HepG2 (cell line): ENCODE results near the gene ZNF629. TPM values are rescaled to one million over a fixed set of nuclear protein-coding genes. Genes with fewer than 3 reads are reported as not detected.

ENCODE experiments used
- ARID2 ChIP-seq: sonication (generic); formaldehyde crosslinking; IDR thresholded peaks from 2 replicates; pipeline ENCODE4 v1.8.1; 2022; ENCODE audit warnings: mild to moderate bottlenecking, missing genetic modification reagents, borderline replicate concordance
- ATF5 ChIP-seq: sonication (generic); formaldehyde crosslinking; IDR thresholded peaks from 2 replicates; pipeline ENCODE4 v1.4.0; 2020; ENCODE audit warnings: mild to moderate bottlenecking, low read depth, missing genetic modification reagents
- CSRNP1 ChIP-seq: sonication (generic); formaldehyde crosslinking; IDR thresholded peaks from 2 replicates; pipeline ENCODE4 v1.8.1; 2023; ENCODE audit warnings: mild to moderate bottlenecking, missing genetic modification reagents
- HOXA3 ChIP-seq: sonication (generic); formaldehyde crosslinking; IDR thresholded peaks from 2 replicates; pipeline ENCODE4 v1.5.0; 2020; ENCODE audit warnings: missing genetic modification reagents
- KIAA2018 ChIP-seq: sonication (generic); formaldehyde crosslinking; IDR thresholded peaks from 2 replicates; pipeline ENCODE4 v1.5.0; 2020; ENCODE audit warnings: mild to moderate bottlenecking, missing genetic modification reagents, borderline replicate concordance
- RAD21 ChIP-seq: fragments of 450-650 bp; formaldehyde crosslinking; IDR thresholded peaks from 2 replicates; pipeline ENCODE4 v1.5.0; 2020; ENCODE audit warnings: mild to moderate bottlenecking
- RARA ChIP-seq: IDR thresholded peaks from 2 replicates; pipeline ENCODE4 v1.6.1; 2016; ENCODE audit warnings: missing genetic modification reagents, missing compliant biosample characterization
- RXRB ChIP-seq: IDR thresholded peaks from 2 replicates; pipeline ENCODE4 v1.6.1; 2016; ENCODE audit warnings: borderline replicate concordance, missing genetic modification reagents, missing compliant biosample characterization
- SIN3B ChIP-seq: fragments of 150-350 bp; IDR thresholded peaks from 2 replicates; pipeline ENCODE4 v1.6.1; 2014; ENCODE audit warnings: low read length
- ZBTB49 ChIP-seq: sonication (generic); formaldehyde crosslinking; IDR thresholded peaks from 2 replicates; pipeline ENCODE4 v1.4.0; 2020; ENCODE audit warnings: missing genetic modification reagents, borderline replicate concordance
- ZFX ChIP-seq: sonication (generic); formaldehyde crosslinking; IDR thresholded peaks from 2 replicates; pipeline ENCODE4 v1.4.0; 2020; ENCODE audit warnings: mild to moderate bottlenecking, low read depth, missing genetic modification reagents, moderate library complexity
- ZNF230 ChIP-seq: sonication (generic); formaldehyde crosslinking; IDR thresholded peaks from 2 replicates; pipeline ENCODE4 v1.4.0; 2020; ENCODE audit warnings: mild to moderate bottlenecking, missing genetic modification reagents
- ZNF24 ChIP-seq: fragments of 450-650 bp; IDR thresholded peaks from 2 replicates; pipeline ENCODE4 v1.6.1; 2017; ENCODE audit warnings: antibody characterized with exemption, mild to moderate bottlenecking
- ZNF414 ChIP-seq: sonication (generic); formaldehyde crosslinking; IDR thresholded peaks from 2 replicates; pipeline ENCODE4 v1.5.0; 2020; ENCODE audit warnings: missing genetic modification reagents
- ZNF543 ChIP-seq: sonication (generic); formaldehyde crosslinking; IDR thresholded peaks from 2 replicates; pipeline ENCODE4 v1.4.0; 2020; ENCODE audit warnings: mild to moderate bottlenecking, missing genetic modification reagents
- polyA plus RNA-seq, 8 experiments: library from polyadenylated mRNA; depleted of rRNA in 3 of 8; stranded (reverse) in 7 of 8; unstranded in 1 of 8; fragments of >200 nt; fragmentation: Illumina TruSeq in 4 of 8; extraction: Trizol in 4 of 8; gene quantifications; 2 replicates each; pipeline versions ENCODE4 v1.2.1 to v1.2.3, GENCODE V29; 2011 to 2016; ENCODE audit warnings: low read depth in 4 of 8, missing spikeins in 1 of 8, mixed read lengths in 1 of 8; ENCODE audit not compliant: insufficient read depth in 1 of 8
- total RNA-seq, 5 experiments: library from RNA; depleted of rRNA; stranded (reverse); fragments of >200 nt; fragmentation: Illumina TruSeq; extraction: Trizol; gene quantifications; 2 replicates each; pipeline ENCODE4 v1.2.3, GENCODE V29; 2016; ENCODE audit warnings: low read depth in 1 of 5

The ZNF629 gene
- total and polyA plus RNA-seq, 2 of the 13 experiments (the other 11 are each of a cell fraction or from before 2014, with no cell fraction given): 6.1 to 16.5 TPM

- TF ChIP-seq KIAA2018 (CRISPR knock-in tag): 0 out of 2 replicates have a peak, but pooled peaks have one; percentile 35
- peak; percentile 97 for TF ChIP-seq ZNF414 (CRISPR knock-in tag)
- TF ChIP-seq SIN3B: peak; percentile 77; the same call in 1 of the 2 replicates
- peak; percentile 62 for TF ChIP-seq RAD21 (CRISPR knock-in tag)
- TF ChIP-seq ZBTB49: no peak
- TF ChIP-seq ATF5 (CRISPR knock-in tag): no peak
- TF ChIP-seq ZNF24: peak; percentile 14; the same call in 1 of the 2 replicates
- TF ChIP-seq HOXA3: peak; percentile 70
- peak; percentile 58 for TF ChIP-seq RARA
- TF ChIP-seq ZFX (CRISPR knock-in tag): peak; percentile 67
- no peak; the same call in 1 of the 2 replicates for TF ChIP-seq ZNF230 (CRISPR knock-in tag)
- TF ChIP-seq ARID2 (CRISPR knock-in tag): no peak; the same call in 1 of the 2 replicates
- TF ChIP-seq ZNF543 (CRISPR knock-in tag): peak; percentile 45; the same call in 1 of the 2 replicates
- TF ChIP-seq RXRB (CRISPR knock-in tag): peak; percentile 61
- TF ChIP-seq CSRNP1: peak; percentile 36
Measured at GRCh38 chr16:30786936-30787612, at the start of gene ZNF629 (continued).
